AG09319 (cell line): Measurements from ENCODE around the gene TCP11.
A peak's percentile ranks its signal among the peaks of the same experiment; 100 is the strongest.

ENCODE experiments used
- DNase-seq: peaks from one replicate; pipeline ENCODE4 v3.0.0-alpha.2; 2010; ENCODE audit warnings: low read depth; ENCODE audit errors: extremely low read depth
- TF ChIP-seq, protein P1 (sequence below): IDR thresholded peaks from 2 replicates; pipeline ENCODE4 v1.5.1; 2011; ENCODE audit warnings: low read depth, mild to moderate bottlenecking, inconsistent platforms, low read length, moderate library complexity

TCP11 gene

DNA sequence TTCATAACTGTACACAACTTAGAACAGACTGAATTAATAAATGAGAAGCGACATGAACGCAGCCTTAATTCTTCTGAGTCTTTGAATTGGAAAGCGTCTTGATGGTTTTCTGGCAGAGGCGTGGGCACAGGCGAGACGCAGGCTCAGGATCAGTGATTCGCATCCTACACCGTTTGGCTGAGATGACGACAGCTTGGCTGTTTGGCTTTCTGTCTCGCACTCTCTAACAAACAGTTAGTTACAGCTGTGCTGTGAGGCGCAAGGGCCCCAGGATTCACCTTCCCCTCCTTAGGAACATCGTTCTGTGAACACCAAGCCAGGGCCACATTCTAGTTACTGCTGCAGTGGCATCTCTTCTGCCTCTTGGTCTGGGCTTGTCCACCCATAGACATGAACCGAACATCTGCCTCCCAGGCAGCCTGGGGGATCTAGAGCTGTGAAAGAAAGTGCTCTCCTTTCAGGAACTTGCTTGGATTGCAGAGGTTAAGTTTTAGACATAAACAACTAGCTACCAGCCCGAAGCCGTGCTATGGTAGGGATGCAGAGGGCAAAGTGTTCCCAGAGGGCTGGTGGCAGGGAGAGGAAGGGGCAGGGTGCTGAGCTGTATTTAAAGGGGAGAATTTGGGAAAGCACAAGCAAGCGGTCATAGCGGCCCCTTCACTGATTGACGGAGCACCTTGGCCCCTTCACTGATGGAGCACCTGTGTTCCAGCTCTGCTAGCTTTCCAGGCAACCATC is 49.6 kb downstream of the TCP11 start:
- TF ChIP-seq, protein P1, sequence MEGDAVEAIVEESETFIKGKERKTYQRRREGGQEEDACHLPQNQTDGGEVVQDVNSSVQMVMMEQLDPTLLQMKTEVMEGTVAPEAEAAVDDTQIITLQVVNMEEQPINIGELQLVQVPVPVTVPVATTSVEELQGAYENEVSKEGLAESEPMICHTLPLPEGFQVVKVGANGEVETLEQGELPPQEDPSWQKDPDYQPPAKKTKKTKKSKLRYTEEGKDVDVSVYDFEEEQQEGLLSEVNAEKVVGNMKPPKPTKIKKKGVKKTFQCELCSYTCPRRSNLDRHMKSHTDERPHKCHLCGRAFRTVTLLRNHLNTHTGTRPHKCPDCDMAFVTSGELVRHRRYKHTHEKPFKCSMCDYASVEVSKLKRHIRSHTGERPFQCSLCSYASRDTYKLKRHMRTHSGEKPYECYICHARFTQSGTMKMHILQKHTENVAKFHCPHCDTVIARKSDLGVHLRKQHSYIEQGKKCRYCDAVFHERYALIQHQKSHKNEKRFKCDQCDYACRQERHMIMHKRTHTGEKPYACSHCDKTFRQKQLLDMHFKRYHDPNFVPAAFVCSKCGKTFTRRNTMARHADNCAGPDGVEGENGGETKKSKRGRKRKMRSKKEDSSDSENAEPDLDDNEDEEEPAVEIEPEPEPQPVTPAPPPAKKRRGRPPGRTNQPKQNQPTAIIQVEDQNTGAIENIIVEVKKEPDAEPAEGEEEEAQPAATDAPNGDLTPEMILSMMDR = no peak
- DNase-seq = peak; percentile 23

DNA sequence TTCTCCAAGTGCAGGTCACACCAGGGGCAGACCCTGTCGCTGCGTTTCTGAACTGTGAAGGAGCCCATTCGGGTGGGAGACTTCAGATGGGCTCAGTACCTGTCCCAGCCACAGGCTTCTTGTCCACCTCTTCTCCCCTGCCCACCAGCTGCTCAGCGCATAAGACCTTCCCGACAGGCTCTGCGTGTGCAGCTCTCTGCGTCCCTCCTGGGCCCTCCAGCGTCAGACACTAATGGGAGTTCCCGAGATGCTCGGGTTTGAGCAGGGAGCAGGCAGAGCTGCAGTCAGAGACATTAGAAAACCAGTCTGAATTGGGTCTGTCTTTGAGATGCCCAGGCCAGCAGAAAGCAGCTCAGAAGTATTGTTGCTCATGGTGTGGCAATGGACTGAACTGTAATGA is 50.4 kb downstream of the TCP11 start:
- no peak for DNase-seq
- TF ChIP-seq, protein P1 = no peak

DNA sequence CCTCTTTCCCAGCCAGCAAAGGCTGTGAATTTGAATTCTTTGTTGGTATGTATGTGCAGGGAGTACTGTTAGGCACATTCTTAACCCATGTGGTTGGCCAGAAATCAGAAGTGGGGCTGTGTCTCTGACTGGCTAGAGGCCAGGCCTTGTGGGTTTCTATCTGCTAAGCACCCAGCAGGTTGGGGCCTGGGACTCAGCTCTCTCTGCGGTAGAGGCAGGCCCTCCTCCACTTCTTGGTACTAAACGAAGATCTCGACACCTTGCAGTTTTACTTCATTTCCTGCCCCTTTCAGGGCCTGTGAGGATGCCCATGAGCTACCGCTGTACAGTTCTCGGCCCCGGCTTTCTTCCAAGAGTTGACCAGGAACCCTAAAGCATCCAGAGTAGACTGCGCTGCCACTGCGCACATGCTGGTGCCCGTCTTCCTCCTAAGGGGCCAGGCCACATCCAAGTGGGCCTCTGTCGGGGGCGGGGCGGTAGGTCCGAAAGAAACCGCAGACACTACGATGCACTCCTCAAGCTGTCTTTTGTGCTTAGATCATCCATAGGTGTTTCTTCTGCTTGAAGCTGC is 51.1 kb downstream of the TCP11 start:
- peak; percentile 37 for DNase-seq
- TF ChIP-seq, protein P1 = no peak

DNA sequence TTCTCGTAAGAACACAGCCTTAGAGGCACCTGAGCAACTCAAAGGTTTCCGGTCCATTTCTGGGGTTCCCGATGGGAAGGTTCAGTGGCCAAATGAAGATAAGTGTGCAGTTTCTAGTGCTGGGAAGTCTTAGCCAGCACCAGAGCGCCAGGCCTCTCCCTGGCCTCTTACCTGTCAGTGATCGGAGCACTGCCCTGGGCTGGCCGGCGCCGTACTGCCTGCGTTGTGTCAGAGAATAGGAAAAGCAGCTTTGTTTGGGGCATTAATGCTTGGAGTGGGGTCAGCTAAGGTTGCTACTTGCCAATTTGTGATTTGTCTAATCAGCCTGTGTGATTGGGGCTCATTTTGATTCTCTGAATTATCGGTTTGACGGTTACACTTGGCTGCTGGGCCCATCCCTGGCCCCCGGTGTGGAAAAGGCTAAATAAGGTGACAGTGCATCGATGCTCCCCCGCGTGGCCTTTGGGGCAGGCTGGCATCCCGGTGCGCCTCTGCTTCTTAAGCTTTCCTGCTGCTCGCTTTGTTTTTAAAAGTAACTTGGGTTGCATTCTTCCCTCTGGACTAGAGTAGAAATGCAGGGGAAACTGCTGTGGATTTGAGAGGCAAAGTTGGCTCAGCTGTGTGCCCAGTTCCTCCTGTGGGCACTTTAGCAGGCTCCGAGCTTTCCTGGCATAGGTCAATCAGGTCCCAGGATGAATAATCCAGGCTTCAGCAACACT is 51.8 kb downstream of the TCP11 start:
- no peak for DNase-seq
- TF ChIP-seq, protein P1 = no peak

DNA sequence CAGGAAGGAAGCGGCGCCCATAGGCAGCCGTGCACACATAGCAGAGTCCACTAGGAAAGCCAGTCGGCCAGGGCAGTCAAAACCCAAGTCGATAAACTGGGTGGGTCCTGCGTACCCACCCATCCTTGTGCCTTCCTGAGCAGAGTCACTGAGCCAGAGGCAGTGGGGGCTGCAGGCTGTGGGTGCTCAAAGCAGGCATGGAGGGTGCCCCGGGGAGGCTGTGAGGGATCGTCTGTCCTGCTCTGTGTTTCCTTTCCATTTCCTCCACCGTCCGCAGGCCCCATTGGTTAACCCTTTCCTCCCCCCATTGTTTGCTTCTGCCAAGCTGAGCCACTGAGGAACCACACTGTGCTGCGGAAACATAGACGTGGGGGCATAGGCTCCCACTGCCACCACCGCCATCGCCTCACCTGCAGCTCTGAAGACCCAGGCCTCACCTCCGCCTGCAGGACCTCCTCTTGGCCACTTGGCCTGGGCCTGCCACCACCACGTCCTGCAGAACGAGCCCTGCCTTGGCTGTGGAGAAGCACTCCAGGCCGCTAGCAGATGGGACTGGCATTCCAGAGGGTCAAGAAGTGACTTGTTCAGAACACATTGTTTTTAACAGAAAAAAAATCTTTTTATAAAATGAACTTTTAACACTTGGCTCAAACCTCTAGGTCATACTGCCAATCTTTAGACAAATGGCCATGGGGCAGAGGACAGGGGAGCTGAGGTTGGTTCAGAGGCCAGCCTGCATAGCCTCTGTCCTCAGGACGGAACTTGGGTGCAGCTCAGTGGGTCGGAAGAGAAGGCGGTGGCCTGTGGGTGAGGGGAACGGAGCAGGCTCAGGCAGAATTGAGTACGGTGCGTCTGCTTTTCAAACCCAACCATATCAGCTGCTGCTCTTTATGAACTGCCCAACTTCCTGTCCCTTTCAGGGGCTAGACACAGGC is 52.6 kb downstream of the TCP11 start:
- DNase-seq = no peak
- TF ChIP-seq, protein P1 = no peak

DNA sequence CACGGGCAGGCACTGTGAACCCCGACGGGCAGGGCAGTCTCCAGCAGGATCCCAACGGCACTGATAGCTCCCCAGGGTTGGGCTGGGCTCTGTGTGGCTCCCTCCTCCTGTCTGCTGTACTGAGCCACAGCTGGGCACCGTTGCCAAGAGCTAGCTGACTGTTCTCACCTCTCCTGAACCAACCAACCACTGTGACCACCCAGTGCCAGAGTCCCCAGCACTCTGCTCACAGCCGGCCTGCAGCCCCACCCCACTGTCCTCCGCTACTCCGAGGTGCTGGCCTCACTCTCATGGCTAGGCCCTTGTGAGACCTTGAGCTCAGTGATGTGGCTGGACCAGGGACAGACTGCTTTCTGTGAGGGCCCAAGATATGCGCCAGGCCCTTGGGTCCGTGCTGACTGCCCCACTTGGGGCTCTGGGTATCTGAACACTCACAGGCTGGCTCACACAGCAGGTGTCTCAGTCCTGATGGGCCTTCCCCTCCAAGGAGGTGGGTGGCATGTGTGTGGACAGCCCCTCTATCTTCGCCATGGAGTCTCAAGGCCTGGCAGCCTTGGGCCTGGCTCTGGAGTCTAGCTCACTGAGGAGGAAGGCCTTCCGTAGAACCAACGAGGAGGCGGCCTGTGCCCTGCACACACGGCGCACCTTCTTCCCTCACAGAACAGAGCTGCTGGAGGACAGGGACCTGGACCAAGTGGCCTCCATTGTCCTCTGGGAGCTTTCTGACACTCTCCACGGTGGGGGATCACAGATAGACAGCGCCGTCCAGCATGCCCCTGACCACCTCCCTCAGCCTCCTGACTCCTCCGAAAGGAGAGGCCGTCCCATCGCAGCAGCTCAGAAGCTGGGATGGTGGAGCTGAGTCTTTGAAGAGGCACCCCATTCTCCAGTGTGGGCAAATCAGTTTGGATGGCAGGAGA is 53.5 kb downstream of the TCP11 start:
- TF ChIP-seq, protein P1 = no peak
- DNase-seq = no peak
